WERI-Rb-1 (cell line): ENCODE results near the gene SOWAHA.

ENCODE experiments used
- DNase-seq: peaks from one replicate; pipeline ENCODE4 v3.0.0-alpha.2; 2020
- H3K27ac ChIP-seq: fragments of 250-450 bp; sonication (Bioruptor Pico); 2 replicates; pipeline ENCODE4 v1.5.1; 2020; ENCODE audit warnings: mild to moderate bottlenecking, moderate library complexity
- H3K27me3 ChIP-seq: fragments of 250-450 bp; sonication (Bioruptor Pico); 2 replicates; pipeline ENCODE4 v1.5.1; 2021; ENCODE audit warnings: mild to moderate bottlenecking, low read depth, moderate library complexity; ENCODE audit not compliant: insufficient read depth, severe bottlenecking
- H3K36me3 ChIP-seq: fragments of 250-450 bp; sonication (Bioruptor Pico); 2 replicates; pipeline ENCODE4 v1.5.1; 2020; ENCODE audit warnings: mild to moderate bottlenecking, moderate library complexity
- H3K4me3 ChIP-seq: 2 replicates; pipeline ENCODE4 v1.5.1; 2011; ENCODE audit warnings: low read depth, mild to moderate bottlenecking, control low read depth, low read length
- H3K9me3 ChIP-seq: fragments of 250-450 bp; sonication (Bioruptor Pico); 2 replicates; pipeline ENCODE4 v1.5.1; 2021; ENCODE audit warnings: mild to moderate bottlenecking, moderate library complexity; ENCODE audit not compliant: severe bottlenecking
- CTCF ChIP-seq: IDR thresholded peaks from 2 replicates; pipeline ENCODE4 v1.5.1; 2011; ENCODE audit warnings: low read depth, mild to moderate bottlenecking, control low read depth, inconsistent platforms, low read length

Gene SOWAHA

GRCh38 chr5:132822650-132823480 lies 9.8 kb downstream of the SOWAHA start:
- Histone ChIP-seq H3K9me3 (no peaks in the 10 kb centered on the region), H3K4me3 (no peak overlapping the region), H3K27ac (no peak overlapping the region), H3K27me3 (no peaks in the 10 kb centered on the region), H3K36me3 (no peaks in the 10 kb centered on the region; the same call in none of the 2 replicates)
- TF ChIP-seq CTCF = no peak
- no peak for DNase-seq

GRCh38 chr5:132823481-132824050 lies 10.5 kb downstream of the SOWAHA start:
- Histone ChIP-seq H3K9me3 (no peaks in the 10 kb centered on the region), H3K4me3 (no peak overlapping the region), H3K27ac (no peak overlapping the region), H3K27me3 (no peaks in the 10 kb centered on the region), H3K36me3 (no peaks in the 10 kb centered on the region; the same call in none of the 2 replicates)
- no peak for DNase-seq
- no peak for TF ChIP-seq CTCF

- H3K4me3 ChIP-seq = no peak overlapping the region
- no peaks in the 10 kb centered on the region for H3K9me3 ChIP-seq
- no peak for TF ChIP-seq CTCF
- no peak for DNase-seq
- H3K27ac ChIP-seq = no peak overlapping the region
- no peaks in the 10 kb centered on the region; the same call in none of the 2 replicates for H3K36me3 ChIP-seq
- H3K27me3 ChIP-seq = no peaks in the 10 kb centered on the region
Measured at GRCh38 chr5:132824426-132824825, 11.3 kb downstream of the SOWAHA start.

- Histone ChIP-seq H3K27me3 (no peaks in the 10 kb centered on the region), H3K27ac (no peak overlapping the region), H3K9me3 (no peaks in the 10 kb centered on the region), H3K4me3 (no peak overlapping the region), H3K36me3 (no peaks in the 10 kb centered on the region; the same call in none of the 2 replicates)
- no peak for DNase-seq
- no peak for TF ChIP-seq CTCF
Measured at GRCh38 chr5:132825033-132825833, 12.1 kb downstream of the SOWAHA start.

GRCh38 chr5:132825834-132826391 lies 12.8 kb downstream of the SOWAHA start:
- Histone ChIP-seq H3K36me3 (no peaks in the 10 kb centered on the region; the same call in none of the 2 replicates), H3K4me3 (no peak overlapping the region), H3K9me3 (no peaks in the 10 kb centered on the region), H3K27me3 (no peaks in the 10 kb centered on the region), H3K27ac (no peak overlapping the region)
- no peak for DNase-seq
- TF ChIP-seq CTCF = no peak
